Caki2 (cell line): ENCODE data around the gene FBXO48. TPM values are rescaled to one million over a fixed set of nuclear protein-coding genes. Genes with fewer than 3 reads are reported as not detected.

Experiments used
- DNase-seq: peaks from one replicate; pipeline ENCODE4 v3.0.0-alpha.2; 2015; ENCODE audit warnings: low read depth
- in situ Hi-C: cut with HindIII; loops from 2 replicates; pipeline ENCODE4 v1.10.0; 2016; ENCODE audit warnings: low sequenced_read_pairs, low pct_unique_long_range_greater_than_20kb, mixed read lengths
- total RNA-seq: library from RNA; depleted of rRNA; stranded (reverse); fragments of >200 nt; shearing (Covaris generic); gene quantifications from 2 replicates; pipeline ENCODE4 v1.2.3, GENCODE V29; 2014; ENCODE audit warnings: low replicate concordance

FBXO48 gene
- total RNA-seq, 1 experiment from 2014 or later = 0.44 TPM

- DNase-seq = no peak
Measured at GRCh38 chr2:68475576-68475975, 8.5 kb upstream of the FBXO48 start.

DNA sequence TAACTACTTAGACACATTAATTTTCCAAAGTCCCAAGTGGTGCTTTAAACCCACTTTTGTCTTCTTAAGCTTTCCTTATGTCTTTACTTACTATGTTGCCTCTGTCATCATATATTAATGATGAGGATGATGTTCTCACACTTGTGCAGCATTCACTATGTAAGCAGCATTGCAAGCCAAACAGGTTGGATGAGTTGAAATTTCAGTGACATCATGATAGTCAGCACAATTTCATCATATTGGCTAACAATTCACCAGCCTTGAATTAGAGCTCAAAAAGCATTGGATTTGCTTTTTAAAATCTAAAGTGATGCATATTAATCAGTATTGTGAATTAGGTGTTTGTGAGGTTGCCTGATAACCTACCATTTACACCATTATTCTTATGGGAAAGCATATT, 8.0 kb upstream of the FBXO48 start:
- in situ Hi-C loops = no loop called here
- DNase-seq = no peak

More at GRCh38 chr2:68475576-68475975, 8.5 kb upstream of the FBXO48 start:
- in situ Hi-C loops = no loop called here

DNA sequence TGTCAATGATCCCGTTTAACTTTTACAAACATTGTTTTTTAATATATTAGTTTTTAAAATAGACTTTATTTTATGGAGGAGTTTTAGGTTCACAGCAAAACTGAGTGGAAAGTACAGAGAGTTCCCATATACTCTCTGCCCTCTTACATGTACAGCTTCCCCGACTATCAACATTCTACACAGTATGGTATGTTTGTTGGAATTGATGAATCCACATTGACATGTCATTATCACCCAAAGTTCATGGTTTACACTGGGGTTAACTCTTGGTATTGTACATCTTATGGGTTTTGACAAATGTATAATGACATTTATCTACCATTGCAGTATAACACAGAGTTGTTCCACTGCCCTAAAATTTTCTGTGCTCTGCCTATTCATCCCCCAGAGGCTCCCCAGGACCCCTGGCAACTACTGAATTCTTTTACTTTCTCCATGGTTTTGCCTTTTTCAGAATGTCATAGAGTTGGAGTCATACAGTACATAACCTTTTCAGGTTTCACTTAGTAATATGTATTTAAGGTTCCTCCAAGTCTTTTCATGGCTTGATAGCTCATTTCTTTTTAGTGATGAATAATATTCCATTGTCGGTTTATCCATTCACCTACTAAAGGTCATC, 5.8 kb upstream of the FBXO48 start:
- no peak for DNase-seq
- in situ Hi-C loops = no loop called here

DNA sequence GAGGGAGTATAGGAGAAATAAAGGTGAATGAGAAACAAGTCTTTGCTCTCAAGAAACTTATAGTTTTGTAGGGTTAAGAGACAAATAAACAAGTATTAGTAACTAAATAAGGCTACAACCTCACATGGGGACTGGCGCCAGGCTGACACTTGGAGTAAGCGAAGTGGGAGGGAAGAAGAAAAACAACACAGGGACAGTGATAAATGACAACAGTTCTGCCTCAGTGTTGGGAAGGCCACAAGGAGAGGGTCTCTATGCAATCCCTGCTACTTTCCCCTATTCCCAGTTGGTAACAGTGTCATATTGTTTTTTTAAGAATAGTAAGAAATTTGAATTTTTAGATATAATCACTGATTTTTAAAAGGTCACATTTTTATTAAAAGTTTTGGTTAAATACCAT, 4.3 kb upstream of the FBXO48 start:
- in situ Hi-C loops = no loop called here

DNA sequence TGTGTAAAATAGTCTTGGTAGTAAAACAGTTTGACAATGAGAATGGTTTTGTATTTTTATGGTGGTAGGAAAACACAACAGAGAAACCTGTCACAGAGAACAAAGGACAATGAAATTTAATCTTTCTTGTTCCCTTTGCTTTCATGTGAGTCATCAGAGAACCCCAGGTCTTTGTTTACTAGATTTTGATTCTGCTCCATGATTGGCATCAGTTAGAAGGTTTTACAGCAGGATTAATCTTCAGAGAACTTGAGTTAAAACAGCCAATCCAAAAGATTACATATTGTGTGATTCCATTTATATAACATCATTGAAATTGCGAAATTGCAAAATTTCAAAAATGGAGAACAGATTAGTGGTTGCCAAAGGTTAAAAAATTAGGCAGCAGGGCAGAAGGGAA, 2.8 kb upstream of the FBXO48 start:
- in situ Hi-C loops = no loop called here
- DNase-seq = no peak

More for the DNA sequence above, 4.3 kb upstream of the FBXO48 start:
- no peak for DNase-seq

GRCh38 chr2:68468801-68469200, 1.7 kb upstream of the FBXO48 start:
- in situ Hi-C loops = no loop called here
- DNase-seq = no peak

- in situ Hi-C loops = no loop called here
- DNase-seq = no peak
Measured at GRCh38 chr2:68466778-68467076, 367 bp downstream of the FBXO48 start.

DNA sequence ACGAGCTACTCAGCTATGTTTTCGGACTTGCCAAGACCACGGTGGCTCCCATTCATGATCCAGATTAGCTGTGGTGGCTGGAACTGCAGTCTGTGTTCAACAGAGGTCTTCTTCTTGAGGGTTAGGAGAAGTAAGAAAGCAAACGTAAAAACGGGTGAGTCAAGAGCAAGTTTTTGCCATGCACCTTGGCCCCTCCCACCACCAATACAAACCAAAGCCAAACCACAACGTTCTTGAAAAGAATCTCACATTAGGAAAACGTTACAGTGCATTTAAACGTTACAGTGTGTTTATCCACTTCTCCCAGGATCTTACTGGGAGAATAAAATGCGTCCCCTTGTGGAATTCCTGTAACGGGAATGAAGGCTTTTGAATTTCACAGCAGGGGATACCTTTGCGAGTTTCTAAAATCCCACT, 725 bp downstream of the FBXO48 start:
- DNase-seq = peak; percentile 61

GRCh38 chr2:68465081-68465916, 1.8 kb downstream of the FBXO48 start:
- in situ Hi-C loops = no loop called here
- DNase-seq = no peak

More for the DNA sequence above, 725 bp downstream of the FBXO48 start:
- in situ Hi-C loops = no loop called here

DNA sequence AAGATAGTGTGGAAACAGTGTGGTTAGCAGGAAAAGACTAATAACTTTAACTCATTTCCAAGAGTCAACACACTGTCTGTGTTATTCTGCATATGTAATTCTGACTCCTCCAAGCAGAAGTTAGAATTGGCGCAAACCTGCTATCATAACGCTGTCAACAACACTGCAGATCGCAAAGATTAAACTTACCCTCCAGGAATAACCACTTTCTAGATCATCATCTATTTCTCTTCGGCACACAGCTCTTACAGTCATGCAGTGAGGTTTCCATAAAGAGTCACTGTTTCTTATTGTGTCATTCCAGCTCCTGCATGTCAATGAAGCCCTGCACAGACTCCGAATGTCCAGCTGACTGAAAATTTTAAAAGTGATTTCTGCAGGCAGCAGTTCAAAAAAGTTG, 2.4 kb downstream of the FBXO48 start:
- no peak for DNase-seq
- in situ Hi-C loops = no loop called here

- in situ Hi-C loops = no loop called here
- DNase-seq = peak; percentile 48
Measured at GRCh38 chr2:68463287-68463877, 3.7 kb downstream of the FBXO48 start.

GRCh38 chr2:68458981-68459380, 8.1 kb downstream of the FBXO48 start:
- no peak for DNase-seq
- in situ Hi-C loops = no loop called here

DNA sequence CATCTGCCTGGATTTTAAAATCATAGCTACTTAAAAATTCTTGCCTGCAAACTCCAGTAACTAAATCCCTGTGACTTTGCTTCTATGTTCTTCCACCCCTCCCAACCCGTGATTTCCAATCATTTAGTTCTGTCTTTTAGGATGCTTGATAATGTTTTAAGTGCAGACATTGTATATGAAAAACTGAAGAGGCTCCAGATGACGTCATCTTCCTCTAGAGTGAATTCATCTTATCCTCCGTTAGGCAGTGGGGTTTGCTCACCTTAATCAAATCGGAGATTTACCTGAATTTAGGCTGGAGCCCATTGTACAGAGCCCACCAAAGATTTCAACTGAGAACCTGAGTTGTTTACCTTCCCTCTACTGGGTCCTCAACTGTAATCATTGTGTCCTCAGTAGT, 10.9 kb downstream of the FBXO48 start:
- no peak for DNase-seq
- in situ Hi-C loops = no loop called here

- in situ Hi-C loops = no loop called here
Measured at GRCh38 chr2:68454719-68455118, 12.4 kb downstream of the FBXO48 start.

GRCh38 chr2:68453761-68454360, 13.2 kb downstream of the FBXO48 start:
- DNase-seq = no peak

More at GRCh38 chr2:68454719-68455118, 12.4 kb downstream of the FBXO48 start:
- DNase-seq = no peak

GRCh38 chr2:68452158-68452900, 14.8 kb downstream of the FBXO48 start:
- DNase-seq = no peak
- in situ Hi-C loops = no loop called here

More at GRCh38 chr2:68453761-68454360, 13.2 kb downstream of the FBXO48 start:
- in situ Hi-C loops = no loop called here

GRCh38 chr2:68448671-68449653, 18.1 kb downstream of the FBXO48 start:
- in situ Hi-C loops = no loop called here

More at GRCh38 chr2:68448671-68449653, 18.1 kb downstream of the FBXO48 start:
- no peak for DNase-seq
